HG03354 (cell line): Measurements from ENCODE around the gene EPS8L3.
"Not testable (repeated sequence)": the region's sequence is repeated elsewhere in the genome, so short reads cannot be mapped to it uniquely, and the experiment has no call there.

Experiments
- ATAC-seq: cut with Tn5 transposase; IDR thresholded peaks from one replicate; pipeline ENCODE4 v1.9.1; 2021; ENCODE audit warnings: mild to moderate bottlenecking; ENCODE audit not compliant: unreplicated experiment, poor library complexity, severe bottlenecking

The EPS8L3 gene

DNA sequence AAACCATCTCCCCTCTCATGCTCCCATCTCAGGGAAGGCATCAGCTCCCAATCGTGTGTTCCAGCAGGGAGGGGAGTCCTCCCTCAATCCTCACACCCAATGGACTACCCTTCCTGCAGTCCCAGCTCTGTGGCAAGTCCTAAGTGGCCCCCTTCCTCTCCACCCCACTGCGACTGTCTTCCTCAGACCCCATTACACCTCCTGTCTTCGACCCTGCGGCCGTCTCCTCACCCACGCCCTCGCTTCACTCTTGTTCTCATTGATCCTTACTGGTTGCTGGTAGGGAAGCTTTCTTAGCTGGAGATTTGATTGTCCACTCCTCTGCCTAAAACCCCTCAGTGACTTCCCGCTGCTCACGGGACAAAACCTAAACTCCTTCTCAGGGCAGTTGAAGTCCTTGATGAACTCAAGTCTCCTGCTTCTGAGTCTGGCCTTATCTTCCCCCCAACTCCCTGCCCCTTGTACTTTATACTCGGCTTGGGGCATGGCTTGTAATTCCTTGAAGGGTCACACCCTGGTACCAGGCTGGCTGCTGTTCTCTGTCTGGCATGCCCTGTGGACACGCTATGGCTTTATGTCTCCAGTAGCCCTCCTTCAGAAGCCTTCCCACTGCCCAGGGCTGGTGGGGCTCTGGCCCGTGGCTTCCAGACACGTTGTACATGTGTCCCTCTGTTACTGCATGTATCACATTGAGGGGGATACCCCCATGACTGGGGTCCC, 2.3 kb upstream of the EPS8L3 start:
- no peak for ATAC-seq

DNA sequence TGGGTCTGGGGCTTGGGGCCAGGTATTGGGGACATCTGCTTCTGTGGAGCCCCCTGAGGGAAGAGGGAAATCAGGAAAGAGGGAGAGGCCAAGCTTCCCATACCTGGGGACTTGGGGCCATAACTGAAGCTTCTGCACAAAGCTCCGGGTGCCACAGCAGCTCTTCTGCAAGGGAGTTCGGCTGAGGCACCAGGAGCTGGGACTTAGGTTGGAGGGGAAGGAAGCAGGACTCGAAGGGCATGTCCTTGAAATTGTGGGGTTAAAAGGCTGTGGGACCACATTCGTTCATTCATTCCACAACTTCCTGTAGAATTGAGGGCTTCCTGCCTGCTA, 1.7 kb upstream of the EPS8L3 start:
- ATAC-seq: no peak

DNA sequence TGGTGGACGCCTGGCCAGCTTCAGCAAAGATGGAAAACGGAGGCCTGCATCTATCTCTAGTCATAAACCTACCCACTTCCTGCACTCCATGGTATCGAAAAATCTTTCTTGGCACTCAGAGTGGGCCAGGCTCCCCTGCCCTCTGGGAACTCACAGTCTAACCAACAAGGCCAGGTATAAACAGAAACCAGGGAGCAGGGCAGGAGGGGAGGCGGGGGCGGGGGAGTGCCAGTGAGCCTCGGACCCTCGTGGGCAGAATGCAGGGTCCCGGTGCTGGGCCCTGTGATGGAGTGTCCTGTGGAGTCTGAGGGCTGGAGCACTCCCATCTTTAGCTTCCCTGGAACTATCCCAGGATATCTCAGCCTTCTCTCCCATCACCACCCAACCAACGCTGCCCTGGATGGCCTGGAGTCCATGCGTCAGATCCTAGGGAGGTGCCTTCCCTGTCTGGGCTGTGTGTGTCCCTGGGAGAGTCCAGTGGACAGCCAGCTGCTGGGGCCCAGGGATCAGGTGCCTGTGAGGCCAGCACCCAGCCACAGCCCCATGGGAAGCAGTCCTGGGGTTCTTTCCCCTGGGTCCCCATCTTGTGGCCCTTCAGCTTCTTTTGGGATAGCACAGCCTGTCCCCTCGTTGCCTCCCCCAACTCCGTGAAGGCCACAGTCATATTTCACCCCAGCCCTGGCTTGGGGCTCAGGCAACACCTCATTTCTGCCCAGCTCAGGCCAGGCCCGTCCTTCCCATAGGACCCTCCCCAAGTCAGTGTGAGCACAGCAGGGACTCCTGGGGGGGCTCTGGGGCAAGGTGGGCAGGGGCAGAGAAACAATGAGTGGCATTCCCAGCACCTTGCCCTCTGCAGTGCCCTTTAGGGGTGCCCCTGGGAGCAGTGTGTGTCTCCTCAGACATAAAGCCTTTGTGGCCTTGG, 1.1 kb upstream of the EPS8L3 start:
- ATAC-seq: no peak

DNA sequence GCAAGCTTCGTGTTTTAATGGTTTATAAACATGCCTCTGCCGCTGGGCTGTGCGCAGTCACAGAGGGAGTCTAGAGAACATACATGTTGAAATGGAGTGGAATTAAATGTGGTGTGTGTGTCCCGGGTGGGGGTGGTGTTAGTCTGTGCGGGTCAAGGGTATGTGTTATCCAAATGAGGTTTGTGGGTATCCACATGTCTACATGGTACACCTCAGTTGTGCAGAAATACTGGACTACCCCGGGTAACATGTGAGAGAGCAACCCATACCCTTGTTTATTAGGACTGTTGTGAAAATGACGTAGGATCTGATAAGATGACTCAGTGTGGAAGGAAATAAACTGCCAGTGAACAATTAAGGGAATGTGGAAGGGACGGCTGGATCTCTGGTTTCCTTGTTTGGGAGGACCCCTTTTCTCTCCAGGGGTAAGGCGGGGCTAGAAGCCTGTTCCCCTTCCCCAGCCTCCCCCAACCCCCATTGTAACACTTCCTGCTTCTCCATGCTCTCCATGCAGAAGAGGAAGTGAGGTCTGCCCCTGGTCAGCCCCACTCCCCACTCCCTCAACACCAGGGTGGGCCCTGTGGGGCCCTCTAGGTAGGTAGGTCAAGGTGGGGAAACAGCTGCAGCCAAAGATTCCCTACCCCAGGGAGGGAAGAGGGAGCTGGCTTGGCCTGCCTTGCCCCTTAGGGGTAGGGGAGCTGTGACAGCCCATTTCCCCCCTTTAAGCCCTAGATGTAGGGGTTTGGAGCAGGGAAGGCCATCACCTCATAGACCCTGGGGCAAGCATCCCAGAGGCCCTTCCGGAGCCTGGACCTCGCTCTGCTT, 690 bp downstream of the EPS8L3 start:
- ATAC-seq: no peak

DNA sequence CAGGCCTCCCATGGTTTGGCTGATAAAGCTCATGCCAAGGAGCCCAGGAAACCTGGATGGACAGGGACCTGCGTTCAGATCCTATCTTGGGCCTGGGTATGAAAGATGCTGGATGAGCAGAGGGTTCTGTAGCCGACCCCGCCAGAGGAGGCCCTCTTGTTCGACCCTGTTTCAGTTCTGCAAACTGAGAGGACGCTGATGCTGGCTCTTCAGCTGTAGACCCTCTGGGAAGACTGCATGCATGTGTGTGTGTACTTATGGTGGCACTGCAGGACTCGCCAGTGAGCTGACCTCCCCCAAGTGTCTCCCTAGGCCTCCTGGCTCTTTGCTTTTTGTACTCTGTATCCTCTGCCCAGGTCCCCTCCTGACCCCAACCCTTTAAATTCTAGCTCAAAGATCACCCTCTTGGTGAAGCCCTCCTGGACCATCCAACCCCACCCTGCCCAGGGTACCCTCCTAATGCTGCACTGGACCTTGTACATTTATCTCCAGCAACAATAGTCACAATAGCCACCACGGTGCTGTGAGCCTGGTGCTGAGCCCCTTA, 1.6 kb downstream of the EPS8L3 start:
- no peak for ATAC-seq

DNA sequence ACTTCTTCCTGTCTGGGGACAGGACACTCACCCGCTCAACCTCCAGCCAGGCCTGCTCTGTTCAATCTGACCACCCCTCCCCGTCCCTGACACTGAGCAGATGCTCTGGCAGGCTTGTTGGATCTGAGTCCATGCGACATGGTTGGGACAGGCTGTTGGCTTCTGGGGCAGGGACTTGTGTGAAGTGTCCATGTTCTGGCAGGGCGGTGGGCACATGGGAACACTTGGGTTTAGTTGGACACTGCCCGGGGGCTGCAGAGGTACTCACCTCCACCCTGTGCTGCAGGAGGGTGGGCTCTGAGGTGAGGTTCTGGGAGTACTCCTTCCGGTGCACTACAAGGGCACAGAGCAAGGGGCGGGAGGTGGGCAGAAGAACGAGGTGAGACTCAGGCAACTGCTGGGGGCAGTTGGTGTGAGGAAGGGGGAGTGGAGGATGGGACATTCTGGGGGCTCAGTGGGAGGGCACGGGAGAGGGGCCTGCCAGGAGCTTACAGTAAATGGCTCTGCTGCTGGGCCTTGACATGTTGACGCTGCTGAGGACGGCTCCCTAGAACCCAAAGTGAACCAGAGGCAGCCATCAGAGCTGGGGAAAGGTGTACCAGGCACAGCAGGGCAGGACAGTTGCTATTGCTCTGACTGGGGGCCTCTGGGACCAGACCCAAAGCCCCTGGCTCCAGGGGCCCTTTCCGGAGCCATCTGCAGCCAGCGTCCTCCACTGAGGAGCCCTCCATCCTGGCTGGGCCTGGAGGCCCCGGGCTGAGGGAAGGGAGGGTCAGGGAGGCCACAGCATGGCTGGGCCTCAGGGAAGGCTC, 2.3 kb downstream of the EPS8L3 start:
- ATAC-seq: no peak

DNA sequence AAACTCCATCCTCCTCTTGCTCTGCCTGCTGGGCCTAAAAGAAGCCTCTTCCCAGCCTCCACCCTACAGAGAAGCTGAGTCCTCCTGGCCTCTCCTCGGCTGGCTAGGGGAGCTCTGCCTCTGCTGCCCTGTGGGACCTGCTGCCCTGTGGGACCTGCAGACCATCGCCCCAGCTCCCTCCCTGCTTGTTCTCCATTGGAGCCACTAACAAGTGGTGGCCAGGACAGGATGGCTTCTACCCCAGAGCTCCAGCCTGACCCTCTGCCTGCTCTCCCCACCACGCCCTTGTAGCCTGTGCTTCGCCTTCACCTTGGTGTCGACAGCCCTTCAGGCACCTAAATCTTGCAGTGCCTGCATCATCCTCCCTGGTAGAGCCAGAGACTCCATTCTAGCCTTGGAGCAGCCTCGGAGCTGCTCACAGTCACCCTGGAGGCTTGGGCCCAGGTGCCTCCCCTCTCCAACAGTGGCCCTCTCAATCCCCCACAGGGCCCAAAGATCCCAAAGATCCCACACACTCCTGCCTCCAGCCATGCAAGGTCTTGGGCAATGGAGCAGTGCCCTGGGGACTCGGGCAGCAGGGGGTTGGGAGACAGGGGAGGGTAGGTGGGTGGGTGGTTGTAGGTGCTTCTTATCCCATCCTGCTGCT, 3.0 kb downstream of the EPS8L3 start:
- ATAC-seq: no peak

DNA sequence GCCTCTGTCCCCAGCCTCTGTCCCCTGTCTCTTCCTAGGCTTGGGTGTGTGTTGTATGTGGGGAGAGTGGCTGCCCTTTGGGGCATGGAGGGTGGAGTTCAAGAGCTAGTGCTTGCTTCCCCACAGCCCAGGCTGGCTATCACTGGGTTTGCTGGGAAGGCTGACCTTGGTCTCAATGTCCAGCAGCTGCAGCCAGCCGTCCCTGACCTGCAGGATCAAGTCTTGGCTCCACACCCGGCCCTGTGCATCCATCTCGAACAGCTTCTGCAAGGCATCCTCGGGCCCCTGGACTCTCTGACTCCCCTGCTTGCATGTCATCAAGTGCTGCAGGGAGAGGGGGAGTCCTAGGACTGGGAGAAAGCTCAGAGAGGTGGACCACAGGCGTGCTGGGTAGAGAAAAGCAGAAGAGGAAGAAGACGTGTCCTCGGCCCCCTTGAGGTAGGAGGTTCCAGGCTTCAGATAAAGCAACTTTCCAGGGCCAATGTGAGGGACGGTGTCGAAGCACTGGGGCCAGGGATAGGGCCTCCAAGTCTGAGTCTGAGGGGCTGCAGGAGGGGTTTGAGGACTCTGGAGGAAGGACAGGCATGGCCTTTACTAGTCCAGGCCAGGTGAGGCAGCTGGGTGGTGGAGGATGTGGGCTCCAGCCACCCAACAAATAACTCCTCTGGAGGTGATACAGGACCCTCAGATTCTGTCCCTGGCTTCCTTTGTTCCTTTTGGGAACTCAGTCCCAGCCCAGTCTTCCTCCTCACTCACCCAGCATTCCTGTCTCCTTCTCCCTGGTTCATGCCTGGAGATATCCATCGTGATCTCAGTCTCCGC, 4.0 kb downstream of the EPS8L3 start:
- ATAC-seq: no peak

DNA sequence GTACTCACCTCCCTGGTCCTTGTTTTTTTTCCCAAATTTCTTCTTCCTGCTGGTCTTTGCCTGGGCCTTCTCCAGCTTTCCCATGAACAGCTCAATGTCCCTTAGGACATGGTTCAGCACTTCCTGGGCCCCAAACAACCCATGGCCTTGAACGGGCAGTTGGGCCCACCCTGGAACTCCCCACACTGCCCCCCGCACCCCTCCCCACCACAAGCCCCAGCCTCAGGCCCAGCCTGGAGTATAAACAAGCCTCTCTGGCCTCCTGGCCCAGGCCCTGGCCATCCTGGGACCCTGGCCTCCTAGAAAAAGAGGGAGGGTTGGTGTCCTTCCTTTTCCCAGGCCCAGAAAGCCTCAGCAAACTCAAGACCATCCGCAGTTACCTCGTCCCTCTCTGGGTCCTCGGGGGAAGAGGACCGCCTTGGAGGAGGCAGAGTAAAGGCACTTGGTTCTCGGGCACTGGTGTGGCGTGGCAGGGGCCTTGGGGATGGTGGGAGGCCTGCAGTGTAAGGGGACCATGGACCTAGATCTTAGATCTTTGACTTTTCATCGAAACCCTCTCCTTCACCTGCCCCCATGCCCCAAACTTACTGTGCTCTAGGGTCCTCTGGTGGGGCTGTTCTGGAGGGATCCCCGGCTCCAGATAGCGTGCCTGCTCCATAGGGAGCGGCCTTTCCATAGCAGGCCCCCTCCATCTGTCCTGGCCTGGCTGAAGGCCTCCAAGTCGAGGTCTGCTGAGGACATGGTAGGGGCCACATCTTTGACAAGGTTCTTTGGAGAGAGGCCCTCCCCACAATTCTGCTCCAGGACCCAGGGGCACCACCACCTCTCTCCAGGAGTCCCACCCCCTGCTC, 5.6 kb downstream of the EPS8L3 start:
- ATAC-seq: no peak

DNA sequence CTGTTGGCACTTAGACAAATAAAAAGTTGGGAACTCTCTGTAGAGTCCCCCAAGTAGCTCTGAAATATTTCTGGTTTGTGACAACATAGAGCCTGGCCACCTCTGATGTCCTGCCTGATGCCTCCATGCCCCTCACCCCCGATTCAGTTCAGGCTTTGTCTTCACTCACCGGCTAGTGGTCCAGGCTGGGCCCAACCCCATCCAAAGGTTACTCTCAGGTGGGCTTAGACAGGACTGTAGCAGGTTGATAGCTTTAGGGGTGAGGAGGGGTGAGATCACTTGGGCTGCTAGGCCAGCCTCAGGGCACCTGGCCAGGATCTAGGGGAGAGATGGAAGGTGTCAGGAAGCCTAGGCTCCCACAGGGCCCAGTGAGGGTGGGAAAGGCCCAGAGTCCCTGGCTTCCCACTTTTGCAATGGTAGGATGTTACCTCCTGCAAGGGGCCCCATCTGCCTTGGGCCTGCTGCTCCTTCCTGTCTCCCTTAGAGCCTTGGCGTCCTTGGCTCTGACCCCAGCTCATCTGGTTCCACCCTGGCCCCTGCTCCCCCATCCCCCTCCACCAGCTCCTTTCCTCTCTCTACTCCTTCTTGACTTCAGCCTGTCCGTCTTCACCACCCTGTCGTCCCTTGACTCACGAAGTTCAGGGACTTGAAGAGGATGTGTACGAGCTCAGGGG, 6.7 kb downstream of the EPS8L3 start:
- no peak for ATAC-seq

DNA sequence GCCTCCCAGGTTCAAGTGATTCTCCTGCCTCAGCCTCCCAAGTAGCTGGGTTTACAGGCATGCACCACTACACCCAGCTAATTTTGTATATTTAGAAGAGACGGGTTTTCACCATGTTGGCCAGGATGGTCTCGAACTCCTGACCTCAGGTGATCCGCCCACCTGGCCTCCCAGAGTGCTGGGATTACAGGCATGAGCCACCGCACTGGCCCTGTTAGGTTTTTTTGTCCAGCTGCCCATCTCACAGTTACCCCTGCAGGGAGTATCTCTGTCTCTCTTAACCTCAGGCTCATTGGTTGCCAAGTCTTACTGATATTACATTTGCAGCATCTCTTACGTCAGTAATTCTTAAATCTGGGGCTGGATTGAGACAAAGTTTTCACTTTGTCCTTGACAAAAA, 7.4 kb downstream of the EPS8L3 start:
- not testable (repeated sequence) for ATAC-seq

DNA sequence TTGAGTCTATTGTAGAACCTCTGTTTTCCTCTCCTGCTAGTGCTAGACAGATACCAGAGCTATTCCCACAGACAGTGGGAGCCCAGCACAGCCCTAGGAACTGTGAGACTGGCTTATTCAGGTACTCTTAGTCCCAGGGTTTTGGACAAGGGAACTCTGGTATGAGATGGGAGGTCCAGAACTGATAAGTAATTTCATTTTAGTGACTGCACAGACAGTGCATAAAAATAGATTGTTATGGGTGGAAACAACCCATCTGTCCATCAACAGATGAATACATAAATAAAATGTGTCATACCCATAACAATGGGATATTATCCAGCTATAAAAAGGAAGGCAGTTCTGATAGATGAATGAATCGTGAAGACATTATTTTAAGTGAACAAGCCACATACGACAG, 9.0 kb downstream of the EPS8L3 start:
- ATAC-seq: no peak

DNA sequence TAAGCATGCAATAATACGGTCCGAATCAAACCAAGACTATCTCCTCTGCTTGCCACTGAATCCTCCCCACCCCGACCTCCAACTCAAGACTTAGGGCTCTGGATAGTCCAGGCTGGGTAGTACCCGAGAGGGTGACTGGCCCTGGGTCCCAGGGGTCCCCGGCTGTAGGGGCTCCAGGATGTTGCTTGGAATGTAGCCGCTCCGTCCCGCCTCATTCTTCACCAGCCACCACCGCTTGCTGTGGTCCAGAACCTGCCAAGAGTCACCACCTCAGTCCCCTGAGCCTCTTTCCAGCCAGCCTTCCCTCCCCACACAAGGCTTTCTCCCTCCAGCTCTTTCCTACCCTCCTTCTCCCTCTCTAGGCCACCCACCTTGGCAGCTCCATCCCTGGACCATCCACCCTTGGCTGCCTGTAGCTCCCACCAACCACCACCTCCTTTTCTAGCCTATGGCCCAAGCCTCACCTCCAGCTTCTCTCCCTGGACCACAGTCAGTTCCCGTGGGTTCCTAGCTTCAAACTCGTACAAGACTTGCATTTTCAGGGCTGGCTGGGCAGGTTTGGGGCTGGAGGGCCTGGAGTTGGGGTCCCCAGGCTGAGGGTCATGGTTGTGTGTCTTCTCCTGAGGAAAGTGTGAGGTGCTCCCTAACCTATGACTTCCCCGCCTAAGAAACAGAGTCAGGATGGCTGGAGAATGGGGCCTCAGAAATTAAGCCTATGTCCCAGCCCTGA, 12.0 kb downstream of the EPS8L3 start:
- no peak for ATAC-seq

DNA sequence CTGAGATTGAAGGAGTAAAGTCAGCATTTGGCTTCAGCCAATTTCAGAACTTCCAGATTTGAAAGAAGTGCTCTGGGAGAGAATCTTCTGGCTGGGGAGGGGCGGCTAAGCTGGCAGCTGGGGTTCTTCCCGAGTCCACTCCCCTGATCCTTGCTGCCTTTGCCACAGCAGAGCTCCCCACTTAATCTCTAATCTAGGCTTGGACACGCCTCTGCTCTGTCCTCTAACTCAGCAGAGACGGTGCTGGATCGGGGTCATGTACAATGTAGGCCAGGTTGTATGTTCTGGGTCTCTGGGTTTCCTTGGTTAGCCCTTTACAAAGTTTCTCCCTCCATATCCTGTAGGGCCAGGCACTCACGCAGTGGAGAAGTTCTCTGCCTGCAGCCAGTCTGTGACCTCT, 12.8 kb downstream of the EPS8L3 start:
- ATAC-seq: no peak

DNA sequence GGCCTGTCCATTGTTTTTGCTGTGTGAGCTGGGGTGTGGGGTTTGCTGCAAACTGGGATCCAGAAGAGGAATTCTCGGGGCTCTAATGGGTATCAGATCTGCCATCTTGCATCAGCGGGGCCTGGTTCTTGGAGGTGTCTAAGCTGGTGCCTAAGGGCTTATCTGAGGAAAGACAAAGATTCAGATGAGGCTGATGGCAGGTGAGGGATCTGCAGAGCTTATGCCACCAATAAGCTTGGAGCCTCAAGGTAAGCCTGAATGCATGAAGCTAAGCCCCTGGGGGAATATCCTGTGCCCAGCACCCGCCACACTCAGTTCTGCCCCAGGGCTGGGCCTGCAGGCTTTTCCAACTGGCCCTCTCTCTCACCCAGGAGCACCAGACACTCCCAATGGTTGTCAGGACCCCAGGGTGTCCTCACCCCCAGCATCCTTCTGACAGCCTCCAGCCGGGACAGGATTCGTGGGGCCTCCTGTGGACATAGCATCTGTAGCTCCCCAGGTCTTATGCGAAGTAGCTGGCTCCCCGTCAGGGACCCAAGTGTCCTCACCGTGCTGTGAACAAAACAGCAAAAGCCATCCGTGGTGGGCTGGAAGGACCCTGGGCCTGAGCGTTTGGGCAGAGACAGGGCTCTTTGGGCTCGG, 13.4 kb downstream of the EPS8L3 start:
- ATAC-seq: no peak

DNA sequence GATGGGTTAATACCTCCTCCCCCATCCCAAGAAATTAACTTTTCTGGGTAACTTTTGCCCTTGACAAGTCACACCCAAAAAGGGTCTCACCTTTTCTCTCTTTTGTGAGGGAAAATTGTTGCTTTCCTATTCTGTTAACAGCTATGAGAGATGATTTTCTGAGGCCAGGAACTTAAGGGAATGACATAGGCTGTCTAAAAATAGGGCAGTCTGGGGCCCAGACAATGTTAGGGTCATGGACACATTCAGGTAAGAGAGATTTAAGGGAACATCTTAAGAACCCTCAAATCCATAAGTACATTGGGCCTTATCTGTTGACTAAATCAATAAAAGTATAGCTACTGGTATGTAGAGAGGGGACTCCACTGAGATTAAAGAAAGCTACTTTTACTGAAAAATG, 14.5 kb downstream of the EPS8L3 start:
- no peak for ATAC-seq
